Fibroblast of lung (primary cell): ENCODE data around the gene RHBDF2. TPM values are rescaled to one million over a fixed set of nuclear protein-coding genes. Genes with fewer than 3 reads are reported as not detected.

Source experiments
- DNase-seq, 2 donors: peaks; one replicate each; pipeline versions ENCODE4 v3.0.0 to v3.0.0-alpha.2; 2010; ENCODE audit warnings: low read depth in 2 of 2
- H2AFZ ChIP-seq: 2 replicates; pipeline ENCODE4 v1.5.1; 2012; ENCODE audit warnings: low read length, control low read depth, inconsistent platforms
- H3K27ac ChIP-seq: 2 replicates; pipeline ENCODE4 v1.5.1; 2011; ENCODE audit warnings: low read length, control low read depth; ENCODE audit not compliant: insufficient read depth
- H3K27me3 ChIP-seq: 2 replicates; pipeline ENCODE4 v1.5.1; 2011; ENCODE audit warnings: mild to moderate bottlenecking, low read length; ENCODE audit not compliant: control insufficient read depth, insufficient read depth
- H3K36me3 ChIP-seq: 2 replicates; pipeline ENCODE4 v1.5.1; 2011; ENCODE audit warnings: low read length; ENCODE audit not compliant: control insufficient read depth, insufficient read depth
- H3K4me1 ChIP-seq: 2 replicates; pipeline ENCODE4 v1.5.1; 2011; ENCODE audit warnings: low read length; ENCODE audit not compliant: control insufficient read depth, insufficient read depth; ENCODE audit errors: extremely low read depth
- H3K4me2 ChIP-seq: 2 replicates; pipeline ENCODE4 v1.5.1; 2011; ENCODE audit warnings: low read length, control low read depth; ENCODE audit not compliant: insufficient read depth; ENCODE audit errors: extremely low read depth
- H3K4me3 ChIP-seq, 4 experiments: fragments of 200-600 bp in 1 of 4; sonication (generic) in 1 of 4; replicated peaks in 1 of 4; 2 replicates each; pipeline ENCODE4 v1.5.1; 2011 to 2016; ENCODE audit warnings: low read length in 4 of 4, low read depth in 3 of 4, mild to moderate bottlenecking in 3 of 4, control low read depth in 2 of 4, inconsistent platforms in 1 of 4, mixed read lengths in 1 of 4; ENCODE audit not compliant: insufficient read depth in 1 of 4; ENCODE audit errors: control extremely low read depth in 1 of 4
- H3K79me2 ChIP-seq: 2 replicates; pipeline ENCODE4 v1.5.1; 2012; ENCODE audit warnings: mild to moderate bottlenecking, low read length, inconsistent platforms; ENCODE audit not compliant: control insufficient read depth, insufficient read depth
- H3K9ac ChIP-seq: 2 replicates; pipeline ENCODE4 v1.5.1; 2011; ENCODE audit warnings: mild to moderate bottlenecking, low read length, control low read depth; ENCODE audit not compliant: insufficient read depth
- H3K9me3 ChIP-seq: 2 replicates; pipeline ENCODE4 v1.5.1; 2012; ENCODE audit warnings: low read depth, low read length; ENCODE audit not compliant: control insufficient read depth, insufficient read depth
- H4K20me1 ChIP-seq: 2 replicates; pipeline ENCODE4 v1.5.1; 2011; ENCODE audit warnings: low read length; ENCODE audit not compliant: control insufficient read depth, insufficient read depth; ENCODE audit errors: extremely low read depth
- CTCF ChIP-seq, 2 donors: IDR thresholded peaks in 1 of 2; conservative IDR thresholded peaks in 1 of 2; 1 replicate in 1 of 2; 2 replicates in 1 of 2; pipeline ENCODE4 v1.5.1; 2011 to 2012; ENCODE audit warnings: low read length in 2 of 2, control low read depth in 1 of 2, inconsistent platforms in 1 of 2, low read depth in 1 of 2, mild to moderate bottlenecking in 1 of 2
- EZH2 ChIP-seq: IDR thresholded peaks from 2 replicates; pipeline ENCODE4 v1.5.1; 2012; ENCODE audit warnings: low read length, control low read depth, mild to moderate bottlenecking; ENCODE audit errors: missing control alignments
- polyA plus RNA-seq, 2 donors: library from polyadenylated mRNA; depleted of rRNA in 1 of 2; stranded (reverse) in 1 of 2; unstranded in 1 of 2; fragments of >200 nt; gene quantifications; 2 replicates each; pipeline ENCODE4 v1.2.1, GENCODE V29; 2011 to 2012; ENCODE audit warnings: missing spikeins in 1 of 2
- total RNA-seq: library from RNA; depleted of rRNA; stranded (reverse); fragments of >200 nt; gene quantifications from 2 replicates; pipeline ENCODE4 v1.2.1, GENCODE V29; 2014

RHBDF2 gene
- total and polyA plus RNA-seq, 2 donors (not counting 1 experiment from before 2014, with no cell fraction given): 0.94 to 5.1 TPM

- Histone ChIP-seq H3K4me3 (no peak overlapping the region), H3K4me1 (peaks cover 36% of the 10 kb centered on the region), H3K9me3 (no peaks in the 10 kb centered on the region), H4K20me1 (no peaks in the 10 kb centered on the region), H2AFZ (no peak overlapping the region), H3K4me2 (peak overlapping the region; percentile 11), H3K9ac (peak overlapping the region; percentile 5), H3K79me2 (no peaks in the 10 kb centered on the region), H3K27me3 (no peaks in the 10 kb centered on the region), H3K27ac (no peak overlapping the region), H3K36me3 (no peaks in the 10 kb centered on the region)
- DNase-seq: no peak
- no peak for TF ChIP-seq EZH2
- TF ChIP-seq CTCF (conservative IDR thresholded peaks at IDR 0.05 in 1 of 2, IDR thresholded peaks at IDR 0.05 in 1 of 2; ENCODE audit: low read depth in 1 of 2, low read length in 2 of 2): no peak
Observed at GRCh38 chr17:76543826-76544545, 42.8 kb upstream of the RHBDF2 start.

GRCh38 chr17:76543482-76543825, 42.2 kb upstream of the RHBDF2 start:
- H3K27ac ChIP-seq: no peak overlapping the region
- no peak for DNase-seq
- H3K9ac ChIP-seq: no peak overlapping the region
- no peaks in the 10 kb centered on the region for H4K20me1 ChIP-seq
- no peaks in the 10 kb centered on the region for H3K27me3 ChIP-seq
- H2AFZ ChIP-seq: no peak overlapping the region
- H3K9me3 ChIP-seq: no peaks in the 10 kb centered on the region
- no peaks in the 10 kb centered on the region for H3K79me2 ChIP-seq
- peaks cover 36% of the 10 kb centered on the region for H3K4me1 ChIP-seq
- H3K36me3 ChIP-seq: no peaks in the 10 kb centered on the region
- no peak overlapping the region for H3K4me3 ChIP-seq
- no peak overlapping the region for H3K4me2 ChIP-seq
- no peak for TF ChIP-seq EZH2
- TF ChIP-seq CTCF (conservative IDR thresholded peaks at IDR 0.05 in 1 of 2, IDR thresholded peaks at IDR 0.05 in 1 of 2; ENCODE audit: low read depth in 1 of 2, low read length in 2 of 2): no peak

GRCh38 chr17:76542984-76543383, 41.8 kb upstream of the RHBDF2 start:
- Histone ChIP-seq H4K20me1 (no peaks in the 10 kb centered on the region), H3K79me2 (no peaks in the 10 kb centered on the region), H3K9ac (no peak overlapping the region), H3K4me2 (no peak overlapping the region), H3K27me3 (no peaks in the 10 kb centered on the region), H3K4me1 (peaks cover 36% of the 10 kb centered on the region), H3K4me3 (no peak overlapping the region), H3K9me3 (no peaks in the 10 kb centered on the region), H2AFZ (no peak overlapping the region), H3K27ac (no peak overlapping the region), H3K36me3 (no peaks in the 10 kb centered on the region)
- DNase-seq: no peak
- TF ChIP-seq CTCF (conservative IDR thresholded peaks at IDR 0.05 in 1 of 2, IDR thresholded peaks at IDR 0.05 in 1 of 2; ENCODE audit: low read depth in 1 of 2, low read length in 2 of 2) (no peak), EZH2 (no peak)
